ENCODE results near the gene ZNRF3. TPM values are rescaled to one million over a fixed set of nuclear protein-coding genes. Genes with fewer than 3 reads are reported as not detected.
A peak's percentile ranks its signal among the peaks of the same experiment; 100 is the strongest.
"Not testable (repeated sequence)": the region's sequence is repeated elsewhere in the genome, so short reads cannot be mapped to it uniquely, and the experiment has no call there.

ZNRF3 gene
- total RNA-seq, 1 donor from 2014 or later = 7.3 TPM

GRCh38 chr22:28883917-28884746 is 760 bp downstream of the ZNRF3 start:
- DNase-seq (ENCODE audit: low spot score in 2 of 2) = peak in 1 of 2 donors; percentile 45

DNA sequence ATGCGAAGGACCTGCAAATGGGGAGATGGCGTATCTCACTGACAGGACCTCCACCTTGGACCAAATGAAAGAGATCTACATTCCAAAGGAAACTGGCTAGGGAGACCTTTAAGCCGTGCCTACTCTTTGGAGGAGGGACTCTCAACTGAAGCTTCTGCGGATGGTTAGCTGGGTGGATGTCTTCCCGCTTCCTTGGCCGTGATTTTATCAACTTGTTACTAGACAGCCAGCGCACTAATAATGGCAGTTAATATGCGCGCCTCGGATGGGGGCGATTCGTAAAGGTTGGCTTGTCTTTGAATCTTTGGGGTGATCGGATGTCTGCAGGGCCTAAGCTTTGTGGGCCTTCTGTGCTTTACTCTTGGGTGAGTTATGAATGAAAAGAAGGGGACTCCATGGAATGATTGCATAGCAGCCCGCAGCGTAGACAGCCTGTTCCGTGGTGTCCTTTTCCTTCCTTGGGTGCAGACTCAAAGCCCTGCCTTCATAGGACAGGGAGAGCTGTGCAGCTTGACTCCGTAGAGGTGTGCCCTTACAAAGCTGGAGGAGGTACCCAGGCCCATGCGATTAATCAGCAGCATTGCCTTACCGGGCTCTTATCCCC is 1.5 kb downstream of the ZNRF3 start:
- DNase-seq (ENCODE audit: low spot score in 2 of 2) (no peak), FAIRE-seq (no peak)

More at GRCh38 chr22:28883917-28884746, 760 bp downstream of the ZNRF3 start:
- no peak for FAIRE-seq

DNA sequence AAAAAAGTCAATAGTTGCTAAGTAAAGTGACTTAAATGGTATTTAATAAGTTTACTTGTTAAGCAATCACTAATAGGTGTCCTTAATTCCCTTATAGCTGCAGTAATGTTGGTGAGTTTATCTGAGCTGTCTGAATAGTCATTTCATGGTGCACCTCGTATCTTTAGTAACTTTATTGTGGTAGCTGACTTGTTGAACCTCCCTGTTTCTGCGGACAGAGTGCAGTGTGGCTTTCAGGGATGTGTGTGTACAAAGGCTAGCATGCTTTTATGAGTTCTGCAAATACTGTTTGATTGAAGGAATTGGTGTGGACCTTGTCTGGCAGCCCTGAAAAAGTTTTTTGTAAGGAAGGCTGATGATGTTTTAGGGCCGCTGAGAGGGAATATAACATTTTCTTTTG is 2.6 kb downstream of the ZNRF3 start:
- FAIRE-seq (no peak), DNase-seq (ENCODE audit: low spot score in 2 of 2) (no peak)

GRCh38 chr22:28886679-28887078 is 3.3 kb downstream of the ZNRF3 start:
- FAIRE-seq; DNase-seq (ENCODE audit: low spot score in 2 of 2): not testable (repeated sequence)

GRCh38 chr22:28887725-28888459 is 4.5 kb downstream of the ZNRF3 start:
- DNase-seq (ENCODE audit: low spot score in 2 of 2) (no peak), FAIRE-seq (no peak)

GRCh38 chr22:28889478-28890024 is 6.2 kb downstream of the ZNRF3 start:
- no peak for DNase-seq (ENCODE audit: low spot score in 2 of 2)

DNA sequence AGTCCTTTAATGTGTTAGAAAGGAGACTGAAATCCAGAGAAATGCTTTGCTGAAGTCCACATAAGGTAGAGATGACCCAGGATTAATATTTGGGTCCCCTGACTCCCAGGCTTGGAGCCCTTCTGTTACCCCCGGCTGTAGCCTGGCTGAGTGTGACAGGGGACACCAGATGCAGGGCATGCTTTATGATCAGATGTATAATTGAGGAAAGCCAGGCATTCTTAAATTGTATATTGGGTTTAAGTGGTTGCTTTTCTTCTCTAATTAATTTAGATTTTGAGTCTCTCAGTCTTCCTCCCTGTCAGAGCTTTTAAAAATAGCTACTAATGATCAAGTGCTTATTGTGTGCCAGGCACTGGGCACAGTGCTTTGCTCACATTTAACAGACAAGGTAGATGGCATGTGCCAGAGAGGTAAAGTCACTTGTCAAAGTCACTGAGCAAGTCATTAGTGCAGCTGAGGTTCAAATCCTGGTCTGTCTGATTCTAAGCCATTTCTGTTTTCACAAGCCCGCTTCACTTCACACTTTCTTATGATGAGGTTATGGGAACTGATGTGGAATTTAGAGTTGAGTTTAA is 7.9 kb downstream of the ZNRF3 start:
- DNase-seq (ENCODE audit: low spot score in 2 of 2) (no peak), FAIRE-seq (no peak)

More at GRCh38 chr22:28889478-28890024, 6.2 kb downstream of the ZNRF3 start:
- no peak for FAIRE-seq

- DNase-seq (ENCODE audit: low spot score in 2 of 2) = no peak
These were observed 8.9 kb downstream of the ZNRF3 start for GRCh38 chr22:28892175-28892731.

GRCh38 chr22:28893810-28894209 is 10.4 kb downstream of the ZNRF3 start:
- FAIRE-seq (no peak), DNase-seq (ENCODE audit: low spot score in 2 of 2) (no peak)

More at GRCh38 chr22:28892175-28892731, 8.9 kb downstream of the ZNRF3 start:
- no peak for FAIRE-seq

- DNase-seq (ENCODE audit: low spot score in 2 of 2) = no peak
- FAIRE-seq = no peak
These were observed 11.0 kb downstream of the ZNRF3 start for GRCh38 chr22:28894334-28894733.

DNA sequence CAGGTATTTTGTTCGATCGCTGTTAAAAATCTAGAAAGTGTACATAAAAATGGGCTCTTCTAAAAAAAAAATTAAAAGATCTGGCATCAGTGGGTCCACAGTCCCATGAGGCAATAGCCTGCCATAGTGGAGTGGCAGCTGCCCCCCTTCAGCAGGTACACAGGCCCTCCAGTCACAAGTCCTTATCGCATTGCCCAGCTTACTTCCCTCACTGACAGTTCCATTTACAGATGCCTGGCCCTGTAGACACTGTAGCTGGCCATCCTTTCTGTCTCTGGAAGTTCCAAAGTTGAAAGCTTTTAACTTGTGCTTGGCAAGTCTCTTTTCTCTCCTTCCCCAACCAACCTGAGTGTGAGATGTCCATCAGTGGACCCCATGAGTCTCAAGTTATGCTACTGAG is 11.4 kb downstream of the ZNRF3 start:
- DNase-seq (ENCODE audit: low spot score in 2 of 2) (no peak), FAIRE-seq (no peak)

DNA sequence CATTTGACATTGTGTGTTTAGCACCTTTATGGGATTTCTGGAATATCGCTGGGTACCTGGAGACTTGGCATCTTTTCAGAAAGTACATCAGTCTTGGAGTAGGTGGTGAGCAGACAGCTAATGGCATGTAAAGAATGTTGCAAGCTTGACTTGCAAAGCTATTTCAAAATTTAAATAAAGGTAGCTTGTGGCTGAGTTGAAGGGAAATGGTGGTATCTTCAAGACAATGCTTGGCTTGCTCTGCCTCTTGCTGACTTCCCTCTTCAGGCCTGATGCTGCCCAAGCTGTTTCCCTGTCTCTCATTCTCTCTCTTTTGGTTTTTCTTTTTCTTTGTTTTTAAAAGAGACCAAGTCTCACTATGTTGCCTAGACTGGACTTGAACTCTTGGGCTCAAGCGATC is 13.2 kb downstream of the ZNRF3 start:
- DNase-seq (ENCODE audit: low spot score in 2 of 2) (no peak), FAIRE-seq (no peak)

DNA sequence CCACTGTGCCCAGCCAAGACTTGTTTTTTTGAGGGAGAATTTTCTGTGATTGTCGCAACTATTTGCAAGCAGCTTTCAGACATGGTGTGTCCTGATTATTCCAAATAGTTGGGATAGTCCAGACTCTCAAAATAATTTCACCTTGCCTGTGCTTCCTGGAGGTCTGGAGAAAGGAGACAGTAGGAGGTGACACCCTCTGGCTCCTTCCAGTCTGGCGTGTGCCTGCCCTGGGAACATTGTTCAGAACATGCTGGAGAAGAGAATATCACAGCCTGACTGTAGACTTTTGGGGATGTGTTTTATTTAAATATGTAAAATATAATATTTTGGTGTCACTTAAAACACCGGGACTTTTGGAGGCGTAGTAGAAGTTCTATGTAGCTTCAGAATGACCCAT is 14.9 kb downstream of the ZNRF3 start:
- DNase-seq (ENCODE audit: low spot score in 2 of 2) (no peak), FAIRE-seq (no peak)

GRCh38 chr22:28899199-28899853 is 16.0 kb downstream of the ZNRF3 start:
- DNase-seq (ENCODE audit: low spot score in 2 of 2) = no peak
- no peak for FAIRE-seq

DNA sequence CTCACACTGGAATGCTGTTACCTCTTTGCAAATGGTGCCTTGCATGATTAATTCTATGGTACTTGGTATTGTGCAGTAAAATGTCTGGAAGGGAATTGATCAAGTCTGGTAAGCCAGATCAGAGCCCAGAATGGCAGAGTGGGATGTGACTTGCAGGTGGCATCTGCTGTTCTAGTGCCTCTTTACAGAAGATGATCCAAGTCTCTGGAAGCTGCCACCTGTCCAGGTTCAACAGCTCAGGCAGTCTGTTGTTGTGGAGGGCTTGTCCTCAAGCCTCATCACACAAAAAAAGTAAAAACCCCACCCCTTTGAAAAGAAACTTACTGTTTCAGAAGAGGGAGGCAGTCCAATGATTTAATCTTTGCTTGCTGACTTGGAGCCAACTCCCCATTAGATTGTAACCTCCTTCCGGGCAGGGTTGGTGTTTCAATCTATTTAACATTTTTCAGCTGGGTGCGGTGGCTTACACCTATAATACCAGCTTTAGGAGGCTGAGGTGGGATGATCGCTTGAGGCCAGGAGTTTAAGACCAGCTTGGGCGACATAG is 17.1 kb downstream of the ZNRF3 start:
- no peak for FAIRE-seq

GRCh38 chr22:28902490-28902889 is 19.1 kb downstream of the ZNRF3 start:
- DNase-seq (ENCODE audit: low spot score in 2 of 2) (no peak), FAIRE-seq (no peak)

More for the DNA sequence above, 17.1 kb downstream of the ZNRF3 start:
- no peak for DNase-seq (ENCODE audit: low spot score in 2 of 2)

DNA sequence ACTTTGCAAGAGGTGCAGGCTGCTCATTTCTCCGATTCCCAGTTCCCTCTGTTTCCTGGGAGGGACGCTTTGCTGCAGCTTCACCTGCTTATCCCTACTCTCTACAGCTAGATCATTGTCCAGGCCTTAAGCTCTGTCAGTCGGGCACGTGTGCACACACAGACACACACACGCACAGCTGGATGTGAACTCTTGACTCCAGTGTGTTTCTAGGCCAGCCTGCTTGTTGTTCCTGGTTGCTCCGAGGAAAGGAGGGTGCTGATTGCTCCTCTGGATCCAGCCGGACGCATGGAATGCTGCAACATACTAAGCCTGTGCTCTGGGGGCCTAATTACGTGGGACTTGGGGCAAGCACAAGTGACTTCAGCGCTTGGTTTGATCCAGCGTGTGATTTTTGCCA is 19.7 kb downstream of the ZNRF3 start:
- DNase-seq (ENCODE audit: low spot score in 2 of 2) = no peak
- no peak for FAIRE-seq

DNA sequence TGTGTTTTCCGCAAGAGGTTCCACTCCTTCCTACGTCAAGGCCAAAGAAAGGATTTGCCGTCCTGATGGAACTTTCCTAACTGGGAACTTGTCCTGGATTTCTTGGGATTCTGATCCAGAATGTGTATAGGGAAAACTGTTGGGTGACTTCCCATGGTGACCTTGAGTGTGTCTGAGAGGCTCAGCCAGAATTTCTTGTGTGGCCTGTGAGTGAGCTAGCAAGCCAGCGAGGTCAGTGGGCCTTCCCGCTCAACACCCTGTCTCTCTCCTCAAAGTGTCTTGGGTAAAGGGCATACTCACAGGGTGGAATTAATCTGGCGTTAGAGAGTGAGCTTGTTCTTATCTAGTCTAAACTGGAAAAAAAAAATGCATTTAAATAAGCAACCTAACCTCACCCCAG is 20.4 kb downstream of the ZNRF3 start:
- no peak for DNase-seq (ENCODE audit: low spot score in 2 of 2)
- FAIRE-seq = no peak

DNA sequence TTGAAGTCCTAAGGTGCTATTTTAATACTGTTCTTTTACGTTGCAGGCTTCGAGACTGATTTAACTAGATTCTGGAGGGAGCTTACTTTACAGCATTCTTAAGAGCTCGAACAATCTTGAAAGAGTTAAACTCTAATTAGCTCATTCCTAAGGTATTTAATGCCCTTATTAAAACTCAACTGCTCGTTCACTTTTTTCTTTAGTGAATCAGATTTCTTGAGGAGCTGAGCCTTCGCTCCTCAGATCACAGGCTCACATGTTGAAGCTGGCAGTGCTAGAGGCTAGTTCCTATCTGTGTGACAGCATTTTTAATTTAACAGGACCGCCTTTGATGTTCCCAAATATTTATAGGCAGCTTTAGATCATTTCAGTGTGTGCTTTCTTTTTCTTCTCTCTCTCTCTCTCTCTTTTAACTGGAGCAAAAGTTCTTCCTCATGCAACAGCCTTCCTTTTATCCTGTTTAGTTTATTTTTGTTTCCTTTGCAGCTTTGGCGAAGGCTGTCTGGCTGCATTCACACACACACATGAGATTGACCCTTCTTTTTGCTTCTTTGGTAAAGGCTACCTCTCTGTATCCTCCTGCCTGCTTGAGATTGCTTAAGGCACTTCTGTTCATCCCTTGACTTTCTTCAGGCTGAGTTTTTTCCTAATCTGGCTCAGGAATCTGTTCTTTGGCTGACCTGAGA is 21.0 kb downstream of the ZNRF3 start:
- FAIRE-seq = no peak
- no peak for DNase-seq (ENCODE audit: low spot score in 2 of 2)
